Measurements from ENCODE around the gene ARX. TPM values are rescaled to one million over a fixed set of nuclear protein-coding genes. Genes with fewer than 3 reads are reported as not detected.

ARX gene
- total RNA-seq, 4 donors from 2014 or later: not detected

- TF ChIP-seq CTCF (IDR thresholded peaks at IDR 0.05; ENCODE audit: low read depth): no peak
These were observed 33.3 kb downstream of the ARX start for GRCh38 chrX:24982306-24982965.

GRCh38 chrX:24981030-24981429 is 34.7 kb downstream of the ARX start:
- TF ChIP-seq CTCF (IDR thresholded peaks at IDR 0.05; ENCODE audit: low read depth): no peak

GRCh38 chrX:24979081-24979480 is 36.7 kb downstream of the ARX start:
- no peak for TF ChIP-seq CTCF (IDR thresholded peaks at IDR 0.05; ENCODE audit: low read depth)

- no peak for TF ChIP-seq CTCF (IDR thresholded peaks at IDR 0.05; ENCODE audit: low read depth)
These were observed 46.0 kb downstream of the ARX start for GRCh38 chrX:24969812-24970211.

GRCh38 chrX:24965372-24965771 is 50.4 kb downstream of the ARX start:
- no peak for TF ChIP-seq CTCF (IDR thresholded peaks at IDR 0.05; ENCODE audit: low read depth)

GRCh38 chrX:24963823-24964222 is 51.9 kb downstream of the ARX start:
- TF ChIP-seq CTCF (IDR thresholded peaks at IDR 0.05; ENCODE audit: low read depth): no peak

GRCh38 chrX:24961809-24962208 is 54.0 kb downstream of the ARX start:
- no peak for TF ChIP-seq CTCF (IDR thresholded peaks at IDR 0.05; ENCODE audit: low read depth)

Data from subcutaneous adipose tissue (tissue), 4 donors.